Measurements from ENCODE around the gene CA14. TPM values are rescaled to one million over a fixed set of nuclear protein-coding genes. Genes with fewer than 3 reads are reported as not detected.

Gene CA14
- total RNA-seq, 1 donor from 2014 or later, result not detected

DNA sequence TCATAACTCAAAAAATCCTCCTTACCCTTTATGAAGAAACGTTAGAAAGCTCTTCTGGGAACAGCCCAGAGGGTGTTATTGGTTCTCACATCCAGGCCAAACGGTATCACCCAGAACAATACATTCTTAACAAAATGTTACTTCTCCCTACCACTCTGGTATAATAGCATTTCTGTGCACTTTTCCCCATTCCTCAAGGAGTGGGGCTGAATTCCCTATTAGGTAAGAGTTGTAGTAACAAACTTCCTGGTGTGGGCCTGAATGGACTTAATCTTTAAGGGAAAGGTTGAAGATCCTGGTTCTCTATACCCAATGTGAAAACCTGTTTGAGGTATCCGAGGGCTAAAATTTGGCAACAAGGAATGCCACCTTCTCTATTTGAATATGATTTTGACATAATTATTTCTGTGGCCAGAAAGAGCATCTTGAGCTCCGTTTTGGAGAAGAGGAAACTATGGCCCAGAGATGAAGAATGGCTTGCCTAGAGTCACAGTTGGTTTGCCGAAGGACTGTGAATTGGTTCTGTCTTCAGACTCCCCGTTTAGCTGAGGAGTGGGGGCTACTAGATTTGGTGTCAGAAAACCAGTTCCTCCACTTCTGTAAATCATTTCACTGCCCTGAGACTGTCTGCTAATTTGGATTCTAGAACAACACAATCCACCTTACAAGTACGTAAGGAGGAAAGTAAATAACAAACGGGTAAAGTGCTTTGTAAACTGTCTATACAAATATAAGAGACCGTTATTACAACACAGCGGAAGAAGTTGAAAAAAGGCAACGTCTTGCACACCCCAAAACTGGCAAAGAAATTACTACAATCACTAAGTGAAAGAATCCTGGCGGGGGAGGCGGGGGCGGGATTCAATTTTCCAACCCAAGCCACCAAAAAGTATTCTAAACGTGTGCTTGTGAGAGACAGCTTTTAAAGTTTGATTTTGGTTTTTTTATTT, 23.9 kb upstream of the CA14 start:
- H3K36me3 ChIP-seq (ENCODE audit: control insufficient read depth, insufficient read depth, low read length), result no peaks in the 10 kb centered on the region
- peak overlapping the region; percentile 85 for H3K4me3 ChIP-seq (ENCODE audit: low read depth, low read length)
- DNase-seq (ENCODE audit: low read depth), result no peak
- H3K27me3 ChIP-seq (ENCODE audit: control insufficient read depth, insufficient read depth, low read length), result no peaks in the 10 kb centered on the region
- TF ChIP-seq, protein P1, sequence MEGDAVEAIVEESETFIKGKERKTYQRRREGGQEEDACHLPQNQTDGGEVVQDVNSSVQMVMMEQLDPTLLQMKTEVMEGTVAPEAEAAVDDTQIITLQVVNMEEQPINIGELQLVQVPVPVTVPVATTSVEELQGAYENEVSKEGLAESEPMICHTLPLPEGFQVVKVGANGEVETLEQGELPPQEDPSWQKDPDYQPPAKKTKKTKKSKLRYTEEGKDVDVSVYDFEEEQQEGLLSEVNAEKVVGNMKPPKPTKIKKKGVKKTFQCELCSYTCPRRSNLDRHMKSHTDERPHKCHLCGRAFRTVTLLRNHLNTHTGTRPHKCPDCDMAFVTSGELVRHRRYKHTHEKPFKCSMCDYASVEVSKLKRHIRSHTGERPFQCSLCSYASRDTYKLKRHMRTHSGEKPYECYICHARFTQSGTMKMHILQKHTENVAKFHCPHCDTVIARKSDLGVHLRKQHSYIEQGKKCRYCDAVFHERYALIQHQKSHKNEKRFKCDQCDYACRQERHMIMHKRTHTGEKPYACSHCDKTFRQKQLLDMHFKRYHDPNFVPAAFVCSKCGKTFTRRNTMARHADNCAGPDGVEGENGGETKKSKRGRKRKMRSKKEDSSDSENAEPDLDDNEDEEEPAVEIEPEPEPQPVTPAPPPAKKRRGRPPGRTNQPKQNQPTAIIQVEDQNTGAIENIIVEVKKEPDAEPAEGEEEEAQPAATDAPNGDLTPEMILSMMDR (IDR thresholded peaks at IDR 0.05; ENCODE audit: insufficient read depth, low read length, poor library complexity, severe bottlenecking), result no peak

- peak overlapping the region; percentile 85 for H3K4me3 ChIP-seq (ENCODE audit: low read depth, low read length)
- TF ChIP-seq, protein P1 (IDR thresholded peaks at IDR 0.05; ENCODE audit: insufficient read depth, low read length, poor library complexity, severe bottlenecking), result no peak
- H3K27me3 ChIP-seq (ENCODE audit: control insufficient read depth, insufficient read depth, low read length), result no peaks in the 10 kb centered on the region
- no peaks in the 10 kb centered on the region for H3K36me3 ChIP-seq (ENCODE audit: control insufficient read depth, insufficient read depth, low read length)
- no peak for DNase-seq (ENCODE audit: low read depth)
Measured at GRCh38 chr1:150234309-150234565, 23.3 kb upstream of the CA14 start.

DNA sequence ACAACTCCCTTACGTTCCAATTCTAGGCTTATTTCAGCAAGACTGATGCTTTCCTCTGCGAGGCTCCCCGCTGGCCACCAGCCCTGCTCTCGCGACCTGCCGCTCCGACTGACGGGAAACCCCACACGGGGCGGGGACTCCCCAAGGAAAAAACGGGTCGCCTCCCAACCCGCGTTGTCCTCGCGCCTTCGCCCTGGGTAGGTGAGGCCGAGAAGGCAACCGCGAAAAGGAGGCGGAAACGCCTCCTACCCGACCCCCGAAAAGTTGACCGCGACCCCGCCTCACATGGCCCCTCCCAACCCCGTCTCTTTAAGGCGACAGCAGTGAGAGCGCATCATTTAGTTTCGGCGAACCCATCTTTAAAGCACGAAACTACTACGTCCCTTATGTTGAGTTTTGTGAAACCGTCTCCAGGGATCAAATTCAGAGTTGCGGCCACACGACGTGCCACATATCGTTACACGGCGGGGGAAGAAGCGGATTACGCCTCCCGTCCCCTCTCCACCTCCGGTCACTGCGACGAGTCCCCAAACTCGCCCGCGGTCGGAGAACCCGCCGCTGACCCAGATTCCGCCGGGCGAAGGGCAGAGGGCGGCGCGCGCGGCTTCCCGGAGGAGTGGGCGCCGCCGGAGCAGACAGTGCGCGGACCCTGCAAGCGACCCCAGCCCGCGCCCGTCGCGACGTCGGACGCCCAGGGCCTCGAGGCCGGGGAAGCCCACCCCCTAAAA, 22.8 kb upstream of the CA14 start:
- no peak for DNase-seq (ENCODE audit: low read depth)
- H3K27me3 ChIP-seq (ENCODE audit: control insufficient read depth, insufficient read depth, low read length), result no peaks in the 10 kb centered on the region
- H3K4me3 ChIP-seq (ENCODE audit: low read depth, low read length), result peak overlapping the region; percentile 85
- TF ChIP-seq, protein P1 (IDR thresholded peaks at IDR 0.05; ENCODE audit: insufficient read depth, low read length, poor library complexity, severe bottlenecking), result no peak
- H3K36me3 ChIP-seq (ENCODE audit: control insufficient read depth, insufficient read depth, low read length), result no peaks in the 10 kb centered on the region

DNA sequence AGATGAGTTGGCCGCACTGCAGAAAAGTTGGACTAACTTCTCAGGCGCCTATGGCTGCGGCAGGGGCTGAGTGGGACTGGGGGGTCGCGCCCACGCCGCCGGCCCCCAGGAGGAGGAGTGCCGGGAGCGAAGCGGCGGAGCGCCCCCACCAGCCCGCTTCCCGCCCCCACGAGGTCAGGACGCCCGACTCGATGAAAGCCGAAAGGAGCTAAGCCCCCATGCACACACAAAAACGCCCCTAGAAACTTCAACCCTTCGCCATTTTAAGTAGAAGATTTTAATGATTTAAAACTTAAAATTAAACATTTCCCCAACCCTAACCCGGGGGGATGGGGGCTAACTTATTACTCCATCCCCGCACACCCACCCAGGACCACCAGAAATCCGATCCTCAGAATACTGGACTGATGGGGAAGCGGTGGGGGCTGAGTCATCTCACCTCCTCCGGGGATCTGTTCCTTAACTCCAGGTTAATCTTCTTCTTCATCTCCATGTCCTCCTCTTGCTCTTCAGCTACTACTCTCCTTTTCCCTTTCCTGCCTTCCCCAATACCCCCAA, 22.2 kb upstream of the CA14 start:
- no peaks in the 10 kb centered on the region for H3K27me3 ChIP-seq (ENCODE audit: control insufficient read depth, insufficient read depth, low read length)
- H3K36me3 ChIP-seq (ENCODE audit: control insufficient read depth, insufficient read depth, low read length), result no peaks in the 10 kb centered on the region
- peak overlapping the region; percentile 85 for H3K4me3 ChIP-seq (ENCODE audit: low read depth, low read length)
- TF ChIP-seq, protein P1 (IDR thresholded peaks at IDR 0.05; ENCODE audit: insufficient read depth, low read length, poor library complexity, severe bottlenecking), result no peak
- DNase-seq (ENCODE audit: low read depth), result no peak

DNA sequence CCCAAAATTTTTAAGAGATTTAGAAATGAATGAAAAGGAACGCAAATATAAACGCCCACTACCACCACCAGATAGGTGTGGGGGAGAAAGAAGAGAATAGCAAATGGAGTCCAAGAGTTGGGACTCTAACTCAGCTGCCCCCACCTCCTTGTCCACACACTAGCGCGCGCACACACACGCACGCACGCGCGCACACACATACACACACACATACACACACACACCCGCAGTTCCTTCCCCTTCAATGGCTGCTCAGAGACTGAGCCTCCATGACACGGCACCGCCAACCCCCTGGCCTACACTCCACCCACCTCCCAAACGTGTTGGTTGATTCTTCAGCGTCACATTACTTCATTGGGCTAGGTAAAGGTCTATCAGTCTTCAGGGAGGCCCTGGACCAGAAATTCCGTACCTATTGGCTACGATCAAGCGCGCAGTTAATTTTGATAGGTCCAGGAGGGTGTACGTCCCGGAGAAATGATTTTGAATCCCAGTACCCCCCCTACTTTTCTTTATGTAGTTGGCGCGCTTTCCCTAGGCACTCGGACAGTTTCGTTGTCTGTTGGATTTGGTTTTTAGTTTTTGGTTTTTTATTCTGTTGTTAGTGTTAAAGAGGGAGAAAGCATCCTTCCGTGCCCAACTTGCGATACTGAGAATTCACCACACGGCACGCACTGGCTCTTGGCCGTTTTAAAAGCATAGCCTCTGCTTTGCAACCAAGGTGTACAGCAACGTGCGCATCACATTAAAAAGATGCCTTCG, 21.5 kb upstream of the CA14 start, which contains the start of gene ANP32E:
Gene ANP32E, minus strand, starts transcription at position 261 of the 762 bp plus-strand sequence. CDS start 326 bp downstream, outside the sequence.
- DNase-seq (ENCODE audit: low read depth), result peak; percentile 98
- TF ChIP-seq, protein P1 (IDR thresholded peaks at IDR 0.05; ENCODE audit: insufficient read depth, low read length, poor library complexity, severe bottlenecking), result no peak

More for the DNA sequence above, 21.5 kb upstream of the CA14 start, which contains the start of gene ANP32E:
- Histone ChIP-seq H3K4me3 (ENCODE audit: low read depth, low read length) (peak within 1 kb of the TSS; percentile 85), H3K36me3 (ENCODE audit: control insufficient read depth, insufficient read depth, low read length) (no peaks in the 10 kb centered on the region), H3K27me3 (ENCODE audit: control insufficient read depth, insufficient read depth, low read length) (no peaks in the 10 kb centered on the region)
